Measurements from ENCODE around the gene FBXW4. TPM values are rescaled to one million over a fixed set of nuclear protein-coding genes. Genes with fewer than 3 reads are reported as not detected.
A peak's percentile ranks its signal among the peaks of the same experiment; 100 is the strongest.

FBXW4 gene
- total and polyA plus RNA-seq, 10 of the 15 experiments (the other 5 are each of a cell fraction or from before 2014, with no cell fraction given): 5.7 to 42.0 (median 27.5) TPM

GRCh38 chr10:101693651-101693977 lies 1.4 kb downstream of the FBXW4 start:
- CTCF ChIA-PET: interaction anchor here (0.6 to 2.4 kb wide), 16 partner anchors 11 to 695 kb away, joined by 3 to 11 read pairs (median 4); partner anchors contain the start of gene NPM3
- DNase-seq (ENCODE audit: low read depth, low spot score) (no peak), ATAC-seq (peak; percentile 53), FAIRE-seq (peak; percentile 13)
- Histone ChIP-seq H3K4me2 (ENCODE audit: control insufficient read depth, insufficient read depth) (peak overlapping the region; percentile 83), H3K79me2 (ENCODE audit: control insufficient read depth, insufficient read depth, low read length) (peaks cover 74% of the 10 kb centered on the region), H3K9ac (ENCODE audit: control insufficient read depth, insufficient read depth, low read length) (peak overlapping the region; percentile 94), H3K9me3 (replicated peaks; ENCODE audit: control insufficient read depth, insufficient read depth, low read length) (no peaks in the 10 kb centered on the region), H3K27me3 (replicated peaks in 1 of 2; ENCODE audit: control insufficient read depth in 2 of 2, insufficient read depth in 2 of 2, low read length in 1 of 2) (no peaks in the 10 kb centered on the region), H4K20me1 (ENCODE audit: control insufficient read depth, insufficient read depth) (no peaks in the 10 kb centered on the region), H3K27ac (ENCODE audit: control insufficient read depth, insufficient read depth) (peak overlapping the region; percentile 91), H3K4me3 (peak overlapping the region; percentile 98), H3K4me1 (ENCODE audit: control insufficient read depth, insufficient read depth, low read length) (peaks cover 13% of the 10 kb centered on the region), H2AFZ (ENCODE audit: control insufficient read depth, low read depth, low read length) (peak overlapping the region; percentile 70), H3K36me3 (ENCODE audit: control insufficient read depth in 2 of 2, insufficient read depth in 2 of 2, low read length in 1 of 2) (no peaks in the 10 kb centered on the region)
- WGBS (ENCODE audit: insufficient coverage, insufficient replicate concordance, low lambda C conversion rate, missing lambda C conversion rate): 0% methylated on average over 4 of the region's 4 CpGs
- no TSS peak for BruUV-seq (replicated peaks)
- in situ Hi-C loops (cut with MboI): no loop called here
- intact Hi-C loops (cut with micrococcal nuclease; ENCODE audit: unreplicated experiment): loop anchor here (5.0 kb wide), 1 partner anchor 89 kb away; the partner anchor contains the start of gene NPM3
- RAD21 ChIA-PET (ENCODE audit: unreplicated experiment): interaction anchor here (0.8 to 2.3 kb wide), 8 partner anchors 9 to 91 kb away, joined by 3 to 9 read pairs (median 4); no protein-coding TSS in a partner anchor
- POLR2A ChIA-PET: interaction anchor here (0.7 to 1.6 kb wide), 5 partner anchors 8 to 124 kb away, joined by 3 to 5 read pairs (median 5); partner anchors contain the start of gene OGA
- SMC1A ChIA-PET (ENCODE audit: uncharacterized antibody, unreplicated experiment): interaction anchor here (0.6 to 2.7 kb wide), 13 partner anchors 9 to 363 kb away, joined by 3 to 12 read pairs (median 4); partner anchors contain the start of gene ARMH3
- TF ChIP-seq EED (IDR thresholded peaks at IDR 0.05; ENCODE audit: low read depth) (no peak), POU2F2 (IDR thresholded peaks at IDR 0.05; ENCODE audit: borderline replicate concordance, low read depth, low read length) (no peak), NRF1 (conservative IDR thresholded peaks at IDR 0.05; ENCODE audit: low read depth, low read length) (no peak), MYB (IDR thresholded peaks at IDR 0.05; ENCODE audit: borderline replicate concordance, low read depth, low read length) (no peak), MLLT1 (IDR thresholded peaks at IDR 0.05) (0 out of 2 replicates have a peak, but pooled peaks have one; percentile 43), BHLHE40 (IDR thresholded peaks at IDR 0.05; ENCODE audit: borderline replicate concordance in 1 of 2, low read depth in 2 of 2, low read length in 1 of 2) (0 out of 4 replicates have a peak, but pooled peaks of 1 of the 2 experiments have one; percentile 4), IRF5 (IDR thresholded peaks at IDR 0.05; ENCODE audit: borderline replicate concordance) (no peak), NFXL1 (IDR thresholded peaks at IDR 0.05; ENCODE audit: borderline replicate concordance) (no peak), NR2C1 (IDR thresholded peaks at IDR 0.05) (no peak), SREBF2 (IDR thresholded peaks at IDR 0.05; ENCODE audit: low read length) (no peak), HSF1 (IDR thresholded peaks at IDR 0.05; ENCODE audit: low read depth, low read length) (no peak), BMI1 (IDR thresholded peaks at IDR 0.05; ENCODE audit: borderline replicate concordance) (no peak), CEBPB (IDR thresholded peaks at IDR 0.05; ENCODE audit: borderline replicate concordance in 1 of 2, low read depth in 2 of 2, low read length in 2 of 2) (no peak), POLR2AphosphoS5 (IDR thresholded peaks at IDR 0.05; ENCODE audit: low read length) (no peak), SKIL (IDR thresholded peaks at IDR 0.05; ENCODE audit: low read depth, poor library complexity, severe bottlenecking) (peak; percentile 30)

Measured in GM12878 (cell line).